H9 (cell line): ENCODE results near the gene HNF1B. TPM values are rescaled to one million over a fixed set of nuclear protein-coding genes. Genes with fewer than 3 reads are reported as not detected.

ENCODE experiments used
- DNase-seq: peaks from one replicate; pipeline ENCODE4 v3.0.0-alpha.2; 2017
- H2AFZ ChIP-seq: one replicate; pipeline ENCODE4 v1.6.1; 2013; ENCODE audit warnings: mild to moderate bottlenecking, low read length, control low read depth, moderate library complexity
- H2AK5ac ChIP-seq: 2 replicates; pipeline ENCODE4 v1.6.1; 2013; ENCODE audit warnings: low read length, control low read depth, mixed read lengths; ENCODE audit not compliant: insufficient read length
- H2BK120ac ChIP-seq: one replicate; pipeline ENCODE4 v1.6.1; 2013; ENCODE audit warnings: low read depth, mild to moderate bottlenecking, low read length, control low read depth, inconsistent platforms; ENCODE audit not compliant: poor library complexity, severe bottlenecking
- H2BK12ac ChIP-seq: 2 replicates; pipeline ENCODE4 v1.6.1; 2013; ENCODE audit warnings: low read length, control low read depth, mixed read lengths, low read depth; ENCODE audit not compliant: insufficient read length
- H2BK15ac ChIP-seq: 2 replicates; pipeline ENCODE4 v1.6.1; 2013; ENCODE audit warnings: low read depth, low read length, control low read depth
- H2BK20ac ChIP-seq: one replicate; pipeline ENCODE4 v1.6.1; 2013; ENCODE audit warnings: low read depth, mild to moderate bottlenecking, low read length, control low read depth, inconsistent platforms; ENCODE audit not compliant: poor library complexity, severe bottlenecking
- H2BK5ac ChIP-seq: 2 replicates; pipeline ENCODE4 v1.6.1; 2013; ENCODE audit warnings: low read length, control low read depth, mixed read lengths; ENCODE audit not compliant: insufficient read length
- H3K14ac ChIP-seq: 2 replicates; pipeline ENCODE4 v1.6.1; 2013; ENCODE audit warnings: low read length, control low read depth; ENCODE audit not compliant: insufficient read depth
- H3K18ac ChIP-seq: 2 replicates; pipeline ENCODE4 v1.6.1; 2013; ENCODE audit warnings: low read depth, mild to moderate bottlenecking, mixed read lengths, low read length, control low read depth; ENCODE audit not compliant: insufficient read length
- H3K23ac ChIP-seq: 2 replicates; pipeline ENCODE4 v1.6.1; 2013; ENCODE audit warnings: low read length, control low read depth, mixed read lengths, low read depth; ENCODE audit not compliant: insufficient read length
- H3K23me2 ChIP-seq: 2 replicates; pipeline ENCODE4 v1.6.1; 2013; ENCODE audit warnings: low read depth, mild to moderate bottlenecking, mixed read lengths, low read length, control low read depth; ENCODE audit not compliant: insufficient read length, poor library complexity, severe bottlenecking
- H3K27ac ChIP-seq: 2 replicates; pipeline ENCODE4 v1.5.1; 2013; ENCODE audit warnings: low read length, control low read depth, mixed read lengths, low read depth; ENCODE audit not compliant: insufficient read length
- H3K27me3 ChIP-seq: 2 replicates; pipeline ENCODE4 v1.6.1; 2013; ENCODE audit warnings: low read length, control low read depth, inconsistent platforms; ENCODE audit not compliant: insufficient read depth
- H3K4ac ChIP-seq: 2 replicates; pipeline ENCODE4 v1.6.1; 2013; ENCODE audit warnings: low read depth, mild to moderate bottlenecking, control low read depth, inconsistent platforms, low read length, moderate library complexity
- H3K4me1 ChIP-seq: 2 replicates; pipeline ENCODE4 v1.6.1; 2013; ENCODE audit warnings: low read length, control low read depth, inconsistent platforms; ENCODE audit not compliant: insufficient read depth
- H3K4me2 ChIP-seq: 2 replicates; pipeline ENCODE4 v1.6.1; 2013; ENCODE audit warnings: low read length, control low read depth, mixed read lengths; ENCODE audit not compliant: insufficient read length, insufficient read depth
- H3K56ac ChIP-seq: 2 replicates; pipeline ENCODE4 v1.6.1; 2013; ENCODE audit warnings: low read depth, mild to moderate bottlenecking, mixed read lengths, low read length, control low read depth; ENCODE audit not compliant: insufficient read length
- H3K79me1 ChIP-seq: 2 replicates; pipeline ENCODE4 v1.6.1; 2013; ENCODE audit warnings: low read depth, mild to moderate bottlenecking, moderate library complexity, low read length, control low read depth, inconsistent platforms; ENCODE audit not compliant: insufficient read depth, poor library complexity, severe bottlenecking
- H3K79me2 ChIP-seq: 2 replicates; pipeline ENCODE4 v1.6.1; 2013; ENCODE audit warnings: low read length, control low read depth, inconsistent platforms; ENCODE audit not compliant: insufficient read depth
- H3K9ac ChIP-seq: 2 replicates; pipeline ENCODE4 v1.6.1; 2013; ENCODE audit warnings: low read length, control low read depth, mixed read lengths; ENCODE audit not compliant: insufficient read length; ENCODE audit errors: extremely low read depth
- H3K9me3 ChIP-seq: one replicate; pipeline ENCODE4 v1.6.1; 2013; ENCODE audit warnings: low read depth, low read length, inconsistent platforms; ENCODE audit not compliant: control insufficient read depth
- H3T11ph ChIP-seq: one replicate; pipeline ENCODE4 v1.6.1; 2013; ENCODE audit warnings: mild to moderate bottlenecking, low read length, control low read depth, inconsistent platforms
- H4K20me1 ChIP-seq: one replicate; pipeline ENCODE4 v1.6.1; 2013; ENCODE audit not compliant: control insufficient read depth, insufficient read length, insufficient read depth
- H4K5ac ChIP-seq: 2 replicates; pipeline ENCODE4 v1.6.1; 2013; ENCODE audit warnings: low read depth, mild to moderate bottlenecking, mixed read lengths, low read length, control low read depth; ENCODE audit not compliant: insufficient read length
- H4K8ac ChIP-seq: replicated peaks from 2 replicates; pipeline ENCODE4 v1.6.1; 2013; ENCODE audit warnings: low read length, control low read depth, mixed read lengths, low read depth; ENCODE audit not compliant: insufficient read length
- H4K91ac ChIP-seq: 2 replicates; pipeline ENCODE4 v1.6.1; 2013; ENCODE audit warnings: low read depth, mild to moderate bottlenecking, moderate library complexity, mixed read lengths, low read length, control low read depth; ENCODE audit not compliant: insufficient read length
- H3K27ac Mint-ChIP-seq, 3 experiments: 2 replicates in 2 of 3; 3 replicates in 1 of 3; pipeline ENCODE4 v1.8.0; 2020 to 2021; ENCODE audit warnings: mixed read lengths in 3 of 3, mild to moderate bottlenecking in 1 of 3, moderate library complexity in 1 of 3
- H3K27me3 Mint-ChIP-seq: 2 replicates; pipeline ENCODE4 v1.8.0; 2021; ENCODE audit warnings: low read depth, mild to moderate bottlenecking, moderate library complexity, mixed read lengths
- H3K36me3 Mint-ChIP-seq, 3 experiments: 2 replicates in 2 of 3; 3 replicates in 1 of 3; pipeline ENCODE4 v1.8.0; 2020 to 2021; ENCODE audit warnings: low read depth in 3 of 3, mixed read lengths in 3 of 3; ENCODE audit not compliant: insufficient read depth in 1 of 3
- H3K4me1 Mint-ChIP-seq, 2 experiments: 2 replicates each; pipeline ENCODE4 v1.8.0; 2020; ENCODE audit warnings: mixed read lengths in 2 of 2
- H3K4me3 Mint-ChIP-seq, 2 experiments: 2 replicates in 1 of 2; 3 replicates in 1 of 2; pipeline ENCODE4 v1.8.0; 2020 to 2021; ENCODE audit warnings: mild to moderate bottlenecking in 2 of 2, mixed read lengths in 2 of 2, moderate library complexity in 1 of 2
- H3K9me3 Mint-ChIP-seq, 2 experiments: 2 replicates in 1 of 2; 3 replicates in 1 of 2; pipeline ENCODE4 v1.8.0; 2020; ENCODE audit warnings: mild to moderate bottlenecking in 2 of 2, mixed read lengths in 2 of 2, moderate library complexity in 1 of 2
- WGBS: extraction: QIAGEN DNeasy Blood & Tissue Kit; methylation state at CpG from one replicate; pipeline ENCODE4 v1.1.7; 2013; ENCODE audit warnings: missing lambda C conversion rate, low lambda C conversion rate, mixed read lengths; ENCODE audit not compliant: insufficient read length; ENCODE audit errors: extremely low coverage; 5-methylcytosine and 5-hydroxymethylcytosine counted together
- total RNA-seq: library from RNA; stranded (reverse); gene quantifications from 2 replicates; pipeline ENCODE4 v1.2.1, GENCODE V29; 2021
- TF ChIP-seq, protein P1 (sequence below): fragments of 200-600 bp; sonication (generic); conservative IDR thresholded peaks from 3 replicates; pipeline ENCODE4 v1.8.0; 2021; ENCODE audit warnings: antibody characterized with exemption, mild to moderate bottlenecking

Gene HNF1B
- total RNA-seq, 1 experiment from 2014 or later, result not detected

DNA sequence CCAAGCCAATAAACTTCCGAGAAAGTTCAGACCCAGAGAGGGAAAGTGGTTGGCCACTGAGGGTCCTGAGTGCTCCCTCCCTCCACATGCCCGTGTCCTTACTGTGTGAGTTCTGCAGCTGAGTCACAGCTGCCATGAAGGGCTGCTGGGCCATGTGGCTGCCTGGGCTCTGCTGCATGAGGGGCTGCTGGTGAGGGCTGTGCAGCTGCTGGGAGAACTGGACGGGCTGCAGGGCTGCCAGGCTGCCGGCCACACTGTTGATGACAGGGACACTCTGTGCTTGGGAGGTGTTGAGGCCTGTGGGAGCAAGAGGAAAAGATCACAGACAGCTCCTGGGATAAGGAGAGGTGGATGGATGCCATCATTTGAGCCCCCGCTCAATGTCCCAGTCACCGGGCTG, 44.0 kb downstream of the HNF1B start:
- no peak overlapping the region for H2AFZ ChIP-seq
- no peak overlapping the region for H2BK12ac ChIP-seq
- no peak overlapping the region for H3K9ac ChIP-seq
- H3K9me3 Mint-ChIP-seq, result peaks cover 1 to 4% of the 10 kb centered on the region in 2 experiments
- no peak overlapping the region for H3K14ac ChIP-seq
- H3K27ac Mint-ChIP-seq, result no peak overlapping the region
- no peak overlapping the region for H4K8ac ChIP-seq
- peak overlapping the region; percentile 8 for H3K18ac ChIP-seq
- no peaks in the 10 kb centered on the region; a peak in 2 of 7 replicates for H3K36me3 Mint-ChIP-seq
- no peaks in the 10 kb centered on the region for H4K20me1 ChIP-seq
- no peak overlapping the region for H3K4ac ChIP-seq
- no peaks in the 10 kb centered on the region for H3K23me2 ChIP-seq
- TF ChIP-seq, protein P1, sequence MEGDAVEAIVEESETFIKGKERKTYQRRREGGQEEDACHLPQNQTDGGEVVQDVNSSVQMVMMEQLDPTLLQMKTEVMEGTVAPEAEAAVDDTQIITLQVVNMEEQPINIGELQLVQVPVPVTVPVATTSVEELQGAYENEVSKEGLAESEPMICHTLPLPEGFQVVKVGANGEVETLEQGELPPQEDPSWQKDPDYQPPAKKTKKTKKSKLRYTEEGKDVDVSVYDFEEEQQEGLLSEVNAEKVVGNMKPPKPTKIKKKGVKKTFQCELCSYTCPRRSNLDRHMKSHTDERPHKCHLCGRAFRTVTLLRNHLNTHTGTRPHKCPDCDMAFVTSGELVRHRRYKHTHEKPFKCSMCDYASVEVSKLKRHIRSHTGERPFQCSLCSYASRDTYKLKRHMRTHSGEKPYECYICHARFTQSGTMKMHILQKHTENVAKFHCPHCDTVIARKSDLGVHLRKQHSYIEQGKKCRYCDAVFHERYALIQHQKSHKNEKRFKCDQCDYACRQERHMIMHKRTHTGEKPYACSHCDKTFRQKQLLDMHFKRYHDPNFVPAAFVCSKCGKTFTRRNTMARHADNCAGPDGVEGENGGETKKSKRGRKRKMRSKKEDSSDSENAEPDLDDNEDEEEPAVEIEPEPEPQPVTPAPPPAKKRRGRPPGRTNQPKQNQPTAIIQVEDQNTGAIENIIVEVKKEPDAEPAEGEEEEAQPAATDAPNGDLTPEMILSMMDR, result no peak
- no peak overlapping the region for H4K5ac ChIP-seq
- no peaks in the 10 kb centered on the region for H3K79me1 ChIP-seq
- no peak overlapping the region for H2BK120ac ChIP-seq
- no peak overlapping the region for H3K4me3 Mint-ChIP-seq
- no CpG with 5 or more reads among the region's 6 CpGs for WGBS
- H3K27ac ChIP-seq, result no peak overlapping the region
- no peaks in the 10 kb centered on the region for H3K4me1 Mint-ChIP-seq
- no peak overlapping the region for H2AK5ac ChIP-seq
- no peak overlapping the region for H4K91ac ChIP-seq
- no peaks in the 10 kb centered on the region for H3K27me3 ChIP-seq
- no peaks in the 10 kb centered on the region for H3K9me3 ChIP-seq
- no peak for DNase-seq
- no peaks in the 10 kb centered on the region for H3K4me1 ChIP-seq
- no peak overlapping the region for H3K23ac ChIP-seq
- H2BK5ac ChIP-seq, result no peak overlapping the region
- no peak overlapping the region for H2BK15ac ChIP-seq
- H3K56ac ChIP-seq, result no peak overlapping the region
- H3K27me3 Mint-ChIP-seq, result peaks cover 25% of the 10 kb centered on the region
- H3K79me2 ChIP-seq, result no peaks in the 10 kb centered on the region
- no peak overlapping the region for H3T11ph ChIP-seq
- H3K4me2 ChIP-seq, result no peak overlapping the region
- H2BK20ac ChIP-seq, result no peak overlapping the region
